CD4-positive, CD25-positive, alpha-beta regulatory T cell (primary cell): Measurements from ENCODE around the gene NEK1. TPM values are rescaled to one million over a fixed set of nuclear protein-coding genes. Genes with fewer than 3 reads are reported as not detected.

ENCODE experiments used
- ATAC-seq, 2 donors: fragments of 150-1000 bp; cut with Tn5 transposase; one replicate each; pipeline ENCODE4 v1.10.0; 2021; ENCODE audit warnings: low read depth in 2 of 2, moderate number of reproducible peaks in 2 of 2, moderate library complexity in 1 of 2
- DNase-seq, 3 donors: peaks; one replicate each; pipeline versions ENCODE4 v3.0.0 to v3.0.0-alpha.2; 2012 to 2022; ENCODE audit warnings: mixed read lengths in 1 of 3
- H3K27ac ChIP-seq: one replicate; pipeline ENCODE4 v1.7.0; 2013; ENCODE audit warnings: mild to moderate bottlenecking, low read length; ENCODE audit not compliant: insufficient read depth, poor library complexity, severe bottlenecking
- H3K27me3 ChIP-seq: one replicate; pipeline ENCODE4 v1.7.0; 2013; ENCODE audit warnings: low read length; ENCODE audit not compliant: control insufficient read depth, insufficient read depth
- H3K36me3 ChIP-seq: one replicate; pipeline ENCODE4 v1.7.0; 2013; ENCODE audit warnings: mild to moderate bottlenecking, low read length, moderate library complexity; ENCODE audit not compliant: control insufficient read depth, insufficient read depth
- H3K4me1 ChIP-seq: 2 replicates; pipeline ENCODE4 v1.7.0; 2013; ENCODE audit warnings: mild to moderate bottlenecking, low read length; ENCODE audit not compliant: insufficient read depth, control insufficient read depth, poor library complexity, severe bottlenecking
- H3K4me3 ChIP-seq: one replicate; pipeline ENCODE4 v1.7.0; 2013; ENCODE audit warnings: low read depth, mild to moderate bottlenecking, low read length, moderate library complexity
- H3K9me3 ChIP-seq, 2 experiments: 1 replicate in 1 of 2; 2 replicates in 1 of 2; pipeline ENCODE4 v1.7.0; 2013; ENCODE audit warnings: low read length in 2 of 2, mild to moderate bottlenecking in 1 of 2, moderate library complexity in 1 of 2; ENCODE audit not compliant: control insufficient read depth in 2 of 2
- H3K27ac Mint-ChIP-seq, 3 donors: one replicate each; pipeline ENCODE4 v1.8.0; 2020 to 2022; ENCODE audit warnings: mild to moderate bottlenecking in 3 of 3, mixed read lengths in 3 of 3, moderate library complexity in 2 of 3
- H3K27me3 Mint-ChIP-seq: one replicate; pipeline ENCODE4 v1.8.0; 2022; ENCODE audit warnings: mild to moderate bottlenecking, mixed read lengths
- H3K36me3 Mint-ChIP-seq: one replicate; pipeline ENCODE4 v1.8.0; 2020; ENCODE audit warnings: mixed read lengths
- H3K4me1 Mint-ChIP-seq, 4 donors: one replicate each; pipeline ENCODE4 v1.8.0; 2020 to 2022; ENCODE audit warnings: mixed read lengths in 4 of 4, mild to moderate bottlenecking in 1 of 4
- H3K4me3 Mint-ChIP-seq, 4 donors: one replicate each; pipeline ENCODE4 v1.8.0; 2020 to 2022; ENCODE audit warnings: mild to moderate bottlenecking in 4 of 4, mixed read lengths in 4 of 4, moderate library complexity in 3 of 4
- H3K9me3 Mint-ChIP-seq, 7 donors: one replicate each; pipeline ENCODE4 v1.8.0; 2020 to 2022; ENCODE audit warnings: mixed read lengths in 7 of 7, mild to moderate bottlenecking in 3 of 7, moderate library complexity in 2 of 7
- polyA plus RNA-seq, 4 donors: library from polyadenylated mRNA; unstranded; fragments of 300-500 nt; fragmentation: Illumina TruSeq; gene quantifications; one replicate each; pipeline ENCODE4 v1.2.3, GENCODE V29; 2021
- total RNA-seq: library from RNA; stranded (reverse); gene quantifications from one replicate; pipeline ENCODE4 v1.2.3, GENCODE V29; 2022

NEK1 gene
- total RNA-seq (22.9 TPM), polyA plus RNA-seq (10 to 100 TPM in 2 of 4 donors, 1 to 10 TPM in 2; 7.7 to 11.0 (median 9.9) TPM)

GRCh38 chr4:169611991-169612870, at the start of gene NEK1:
Gene NEK1, minus strand, starts transcription at chr4:169612583. Its CDS starts 9,953 bp downstream, at chr4:169602630.
- H3K4me1 Mint-ChIP-seq = peaks cover 19 to 49% (median 30%) of the 10 kb centered on the region in 4 donors

DNA sequence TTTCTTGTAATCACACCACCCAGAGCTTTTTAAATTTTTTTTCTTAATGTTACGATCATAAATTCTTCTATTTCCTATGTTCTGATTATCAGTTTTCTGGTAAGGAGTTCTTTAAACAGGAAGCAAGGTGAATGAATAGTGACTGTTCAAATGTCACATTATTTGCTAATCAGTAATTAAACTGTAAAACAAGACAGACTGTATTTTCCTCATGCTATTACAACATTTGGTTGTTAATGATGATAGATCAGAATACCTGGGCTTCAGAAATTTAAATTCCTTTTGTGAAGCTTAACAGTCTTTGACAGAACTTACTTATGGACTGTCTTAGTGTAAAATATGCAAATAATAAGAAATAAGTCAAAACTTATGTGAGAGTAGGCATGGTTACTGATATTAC, 49.4 kb upstream of the NEK1 start:
- Mint-ChIP-seq H3K9me3 (peaks cover 0 to 7% (median 0%) of the 10 kb centered on the region in 7 donors), H3K4me1 (peaks cover 31 to 48% (median 43%) of the 10 kb centered on the region in 4 donors), H3K27me3 (no peaks in the 10 kb centered on the region), H3K36me3 (peaks cover 14% of the 10 kb centered on the region), H3K27ac (peak overlapping the region in 1 of 3 donors; percentile 14), H3K4me3 (no peak overlapping the region)
- Histone ChIP-seq H3K4me1 (peaks cover 25% of the 10 kb centered on the region), H3K9me3 (no peaks in the 10 kb centered on the region), H3K27ac (no peak overlapping the region), H3K36me3 (peaks cover under 1% of the 10 kb centered on the region), H3K4me3 (no peak overlapping the region), H3K27me3 (no peaks in the 10 kb centered on the region)
- ATAC-seq (no peak), DNase-seq (no peak)

More at GRCh38 chr4:169611991-169612870, at the start of gene NEK1:
- Histone ChIP-seq H3K27me3 (no peaks in the 10 kb centered on the region), H3K4me3 (peak within 1 kb of the TSS; percentile 98), H3K36me3 (no peaks in the 10 kb centered on the region), H3K27ac (peak within 1 kb of the TSS; percentile 99), H3K4me1 (peaks cover 24% of the 10 kb centered on the region), H3K9me3 (no peaks in the 10 kb centered on the region)
- peak within 1 kb of the TSS; percentile 96 to 100 (median 100) for H3K27ac Mint-ChIP-seq
- H3K36me3 Mint-ChIP-seq = no peaks in the 10 kb centered on the region
- peak within 1 kb of the TSS; percentile 96 to 99 (median 98) for H3K4me3 Mint-ChIP-seq
- no peaks in the 10 kb centered on the region for H3K27me3 Mint-ChIP-seq
- DNase-seq (peak; percentile 82 to 93 (median 88)), ATAC-seq (peak; percentile 89 to 93)
- H3K9me3 Mint-ChIP-seq = no peaks in the 10 kb centered on the region

DNA sequence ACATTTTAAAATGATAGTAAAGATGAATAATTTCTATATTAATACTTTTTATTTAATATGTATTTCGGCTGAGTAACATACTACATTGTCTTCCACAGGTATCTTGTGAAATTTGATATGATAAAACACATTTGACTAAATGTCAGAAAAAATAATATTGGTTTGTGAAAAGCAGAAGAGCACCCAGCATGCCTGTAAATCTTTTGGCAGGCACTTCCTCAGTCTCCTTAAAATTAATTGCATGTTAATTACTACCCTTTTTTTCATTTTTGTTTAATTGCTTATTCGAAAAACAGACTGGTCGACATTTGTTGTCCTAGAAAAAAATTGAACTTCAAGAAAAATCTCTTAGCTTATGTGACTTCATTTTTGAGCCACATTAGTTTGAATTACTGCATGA, 48.5 kb upstream of the NEK1 start:
- Histone ChIP-seq H3K4me1 (peaks cover 25% of the 10 kb centered on the region), H3K4me3 (no peak overlapping the region), H3K27ac (peak overlapping the region; percentile 72), H3K27me3 (no peaks in the 10 kb centered on the region), H3K36me3 (peaks cover 4% of the 10 kb centered on the region), H3K9me3 (no peaks in the 10 kb centered on the region)
- Mint-ChIP-seq H3K4me3 (peak overlapping the region in 1 of 4 donors; percentile 16), H3K36me3 (peaks cover 10% of the 10 kb centered on the region), H3K27me3 (no peaks in the 10 kb centered on the region), H3K4me1 (peaks cover 30 to 45% (median 42%) of the 10 kb centered on the region in 4 donors), H3K9me3 (no peaks in the 10 kb centered on the region), H3K27ac (no peak overlapping the region)
- ATAC-seq (no peak), DNase-seq (no peak)

DNA sequence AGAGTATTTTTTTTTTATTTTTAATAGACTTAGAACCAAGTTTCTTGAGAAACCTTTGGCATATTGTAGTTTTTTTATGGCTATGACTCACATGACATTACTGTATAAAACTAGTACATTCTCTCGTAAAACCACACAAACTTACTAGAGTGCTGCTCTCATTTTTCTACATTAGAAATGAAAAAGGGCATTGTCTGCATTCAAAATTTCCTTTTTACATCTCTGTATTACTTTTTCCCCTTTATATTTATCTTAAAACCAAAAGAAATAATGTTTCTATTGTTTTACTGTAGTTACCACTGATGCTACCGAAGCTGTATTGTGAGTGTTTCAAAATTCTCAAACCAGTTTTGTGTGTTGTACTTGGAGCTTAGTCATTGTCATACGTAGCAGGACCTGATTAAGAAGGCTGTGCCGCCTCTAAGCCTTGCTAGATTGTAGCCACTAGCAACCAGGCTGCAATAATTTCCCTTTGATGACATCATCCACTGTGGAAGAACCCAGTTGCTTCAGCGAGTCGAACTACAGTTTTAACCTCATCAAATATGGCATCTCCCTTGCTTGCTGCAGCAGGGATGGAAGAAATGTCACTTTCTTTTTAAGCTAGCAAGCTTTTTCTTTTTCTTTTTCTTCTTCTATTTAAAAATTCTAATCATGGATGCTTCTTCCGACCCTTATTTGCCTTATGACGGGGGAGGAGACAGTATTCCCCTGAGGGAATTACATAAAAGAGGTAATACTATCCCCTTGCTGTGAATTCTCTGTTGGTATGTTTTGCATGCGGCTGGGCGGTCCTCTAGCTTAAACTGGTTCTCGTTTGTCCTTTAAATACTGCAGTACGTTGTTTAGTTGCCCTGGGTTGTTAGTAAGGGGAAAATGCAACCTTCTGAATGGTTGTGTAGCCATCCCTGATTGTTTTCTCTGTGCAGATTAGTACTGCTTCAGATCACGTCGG, 47.6 kb upstream of the NEK1 start:
- DNase-seq (peak; percentile 59 to 88 (median 79)), ATAC-seq (peak; percentile 99 to 100)
- H3K4me1 ChIP-seq = peaks cover 18% of the 10 kb centered on the region
- H3K27me3 ChIP-seq = no peaks in the 10 kb centered on the region
- Mint-ChIP-seq H3K9me3 (no peaks in the 10 kb centered on the region), H3K4me3 (peak overlapping the region; percentile 9 to 83 (median 67)), H3K4me1 (peaks cover 22 to 37% (median 34%) of the 10 kb centered on the region in 4 donors), H3K36me3 (peaks cover 4% of the 10 kb centered on the region), H3K27ac (peak overlapping the region; percentile 84 to 91 (median 89)), H3K27me3 (no peaks in the 10 kb centered on the region)
- peak overlapping the region; percentile 75 for H3K4me3 ChIP-seq
- H3K9me3 ChIP-seq = no peaks in the 10 kb centered on the region
- H3K36me3 ChIP-seq = peaks cover 4% of the 10 kb centered on the region
- H3K27ac ChIP-seq = peak overlapping the region; percentile 72

DNA sequence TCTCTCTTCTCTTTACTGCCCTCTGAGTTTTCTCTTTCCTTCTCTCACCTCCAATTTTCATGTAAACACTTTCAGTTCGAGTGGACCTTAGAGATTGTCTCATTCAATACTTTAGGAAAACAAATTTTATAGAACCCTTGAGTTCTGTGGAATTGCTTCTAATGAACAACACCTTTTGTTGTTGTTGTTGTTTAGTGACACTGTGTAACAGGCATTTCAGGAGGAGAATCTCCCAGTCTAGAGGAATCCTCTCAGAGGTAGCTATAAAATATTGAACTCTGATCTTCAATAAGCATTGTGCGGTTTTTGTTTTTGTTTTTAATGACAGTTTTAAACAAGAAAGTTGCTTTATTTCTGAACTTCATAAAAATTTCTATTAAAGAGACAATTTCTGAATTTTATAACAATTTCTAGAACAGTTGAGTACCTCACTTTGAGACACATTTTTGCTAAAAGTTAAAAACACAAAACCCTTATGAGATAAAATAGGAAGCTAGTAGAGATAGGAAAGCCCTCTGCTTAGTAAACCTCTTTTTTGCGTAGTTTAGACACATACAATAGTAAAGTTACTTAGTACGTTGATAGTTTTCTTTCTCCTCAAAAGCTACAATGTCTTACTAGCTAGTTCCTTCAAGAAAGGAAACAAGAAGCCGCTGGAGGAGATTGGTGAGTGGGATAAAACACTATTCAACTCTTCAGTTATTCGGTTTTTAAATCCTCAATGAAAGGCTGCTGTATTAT, 46.8 kb upstream of the NEK1 start:
- peak in 1 of 3 donors; percentile 5 for DNase-seq

GRCh38 chr4:169658196-169658595, 45.8 kb upstream of the NEK1 start:
- peaks cover 18 to 37% (median 26%) of the 10 kb centered on the region in 4 donors for H3K4me1 Mint-ChIP-seq
- H3K27ac ChIP-seq = no peak overlapping the region
- no peaks in the 10 kb centered on the region for H3K9me3 Mint-ChIP-seq

More for the DNA sequence above, 46.8 kb upstream of the NEK1 start:
- H3K4me1 ChIP-seq = peaks cover 14% of the 10 kb centered on the region
- Mint-ChIP-seq H3K4me3 (no peak overlapping the region), H3K27me3 (no peaks in the 10 kb centered on the region), H3K9me3 (no peaks in the 10 kb centered on the region), H3K4me1 (peaks cover 19 to 36% (median 27%) of the 10 kb centered on the region in 4 donors), H3K27ac (peak overlapping the region in 2 of 3 donors; percentile 18 to 89), H3K36me3 (peaks cover 4% of the 10 kb centered on the region)
- no peak for ATAC-seq
- H3K9me3 ChIP-seq = no peaks in the 10 kb centered on the region
- H3K36me3 ChIP-seq = peaks cover 4% of the 10 kb centered on the region
- peak overlapping the region; percentile 72 for H3K27ac ChIP-seq
- no peaks in the 10 kb centered on the region for H3K27me3 ChIP-seq
- H3K4me3 ChIP-seq = peak overlapping the region; percentile 75

More at GRCh38 chr4:169658196-169658595, 45.8 kb upstream of the NEK1 start:
- ATAC-seq = no peak
- Histone ChIP-seq H3K36me3 (peaks cover 7% of the 10 kb centered on the region), H3K4me3 (no peak overlapping the region), H3K9me3 (no peaks in the 10 kb centered on the region), H3K4me1 (peaks cover 14% of the 10 kb centered on the region), H3K27me3 (no peaks in the 10 kb centered on the region)
- Mint-ChIP-seq H3K27me3 (no peaks in the 10 kb centered on the region), H3K27ac (peak overlapping the region in 1 of 3 donors; percentile 89), H3K4me3 (no peak overlapping the region), H3K36me3 (peaks cover 5% of the 10 kb centered on the region)
- no peak for DNase-seq
